Measurements from ENCODE around the gene MED13L. TPM values are rescaled to one million over a fixed set of nuclear protein-coding genes. Genes with fewer than 3 reads are reported as not detected.

The MED13L gene
- total RNA-seq, 1 experiment from 2014 or later, result 37.8 TPM

DNA sequence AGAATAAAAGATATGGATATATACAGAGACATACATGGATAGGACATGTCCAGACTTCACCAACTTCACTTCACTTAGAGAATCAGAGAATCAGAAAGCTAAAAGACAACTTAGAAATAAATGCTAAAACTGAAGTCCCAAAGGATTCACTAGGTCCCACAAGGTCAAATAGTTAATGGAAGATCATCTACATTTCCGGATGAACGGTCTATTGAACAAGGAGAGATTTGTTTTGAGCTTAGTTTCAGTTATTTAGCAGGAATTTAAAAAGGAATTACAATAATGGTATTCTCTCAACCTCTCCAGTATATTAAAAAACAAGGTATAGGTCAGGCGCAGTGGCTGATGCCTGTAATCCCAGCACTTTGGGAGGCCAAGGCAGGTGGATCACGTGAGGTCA lies 187.0 kb downstream of the MED13L start:
- DNase-seq (ENCODE audit: low spot score), result no peak

DNA sequence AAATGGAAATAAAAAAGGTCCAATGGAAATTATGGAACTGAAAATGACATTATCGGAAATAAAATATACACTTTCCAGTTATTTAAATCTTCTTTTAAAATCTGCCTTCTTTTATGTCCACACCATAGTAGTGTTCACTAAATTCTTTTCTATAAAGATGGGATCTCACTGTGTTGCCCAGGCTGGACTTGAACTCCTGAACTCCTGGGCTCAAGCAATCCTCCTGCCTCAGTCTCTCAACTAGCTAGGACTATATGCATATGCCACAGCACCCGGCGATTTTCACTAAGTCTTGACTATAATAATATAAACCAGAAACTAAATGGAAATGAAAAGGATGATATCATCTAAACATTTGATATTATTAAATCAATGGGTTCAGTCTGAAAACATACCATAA lies 188.4 kb downstream of the MED13L start:
- no peak for DNase-seq (ENCODE audit: low spot score)

- DNase-seq (ENCODE audit: low spot score), result no peak
These were observed 189.5 kb downstream of the MED13L start for GRCh38 chr12:116087962-116088361.

- DNase-seq (ENCODE audit: low spot score), result no peak
These were observed 190.1 kb downstream of the MED13L start for GRCh38 chr12:116087399-116087798.

DNA sequence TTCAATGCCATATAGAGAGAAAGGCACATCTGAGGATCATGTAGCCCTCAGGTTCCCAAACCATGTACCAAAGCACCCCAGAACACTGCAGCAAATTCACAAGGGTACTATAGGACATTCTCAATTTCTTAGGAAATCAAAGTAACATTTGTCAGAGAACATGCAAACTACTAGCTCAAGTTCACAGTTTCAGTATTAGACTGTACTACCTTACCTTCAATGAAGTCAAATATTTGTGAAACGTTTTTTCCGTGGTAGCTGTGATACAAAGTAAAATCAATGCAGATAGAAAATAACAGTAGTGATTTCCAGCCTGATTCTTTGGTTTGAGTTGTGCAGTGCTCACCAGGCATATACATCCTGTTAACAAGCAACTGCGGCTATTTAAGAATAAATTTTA lies 197.1 kb downstream of the MED13L start:
- DNase-seq (ENCODE audit: low spot score), result no peak

DNA sequence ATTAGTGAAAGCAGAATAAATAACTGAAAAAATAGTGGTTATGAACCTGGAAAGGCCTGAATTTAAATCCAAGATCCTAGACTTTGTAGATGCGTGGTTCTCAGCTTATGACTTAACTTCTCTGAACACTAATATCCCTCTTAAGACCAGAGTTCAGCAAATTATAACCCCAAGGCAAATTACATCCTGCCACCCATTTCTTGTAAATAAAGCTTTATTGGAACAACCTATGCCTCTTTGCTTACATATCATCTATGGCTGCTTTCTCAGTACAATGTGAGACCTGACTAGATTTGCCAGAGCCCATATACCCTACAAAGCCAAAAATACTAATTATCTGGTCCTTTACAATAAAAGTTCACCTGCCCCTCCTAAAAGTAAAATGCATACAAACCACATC lies 199.1 kb downstream of the MED13L start:
- DNase-seq (ENCODE audit: low spot score), result no peak

GRCh38 chr12:116077431-116077830 lies 200.1 kb downstream of the MED13L start:
- DNase-seq (ENCODE audit: low spot score), result no peak

GRCh38 chr12:116076399-116076798 lies 201.1 kb downstream of the MED13L start:
- no peak for DNase-seq (ENCODE audit: low spot score)

GRCh38 chr12:116074686-116075085 lies 202.8 kb downstream of the MED13L start:
- no peak for DNase-seq (ENCODE audit: low spot score)

DNA sequence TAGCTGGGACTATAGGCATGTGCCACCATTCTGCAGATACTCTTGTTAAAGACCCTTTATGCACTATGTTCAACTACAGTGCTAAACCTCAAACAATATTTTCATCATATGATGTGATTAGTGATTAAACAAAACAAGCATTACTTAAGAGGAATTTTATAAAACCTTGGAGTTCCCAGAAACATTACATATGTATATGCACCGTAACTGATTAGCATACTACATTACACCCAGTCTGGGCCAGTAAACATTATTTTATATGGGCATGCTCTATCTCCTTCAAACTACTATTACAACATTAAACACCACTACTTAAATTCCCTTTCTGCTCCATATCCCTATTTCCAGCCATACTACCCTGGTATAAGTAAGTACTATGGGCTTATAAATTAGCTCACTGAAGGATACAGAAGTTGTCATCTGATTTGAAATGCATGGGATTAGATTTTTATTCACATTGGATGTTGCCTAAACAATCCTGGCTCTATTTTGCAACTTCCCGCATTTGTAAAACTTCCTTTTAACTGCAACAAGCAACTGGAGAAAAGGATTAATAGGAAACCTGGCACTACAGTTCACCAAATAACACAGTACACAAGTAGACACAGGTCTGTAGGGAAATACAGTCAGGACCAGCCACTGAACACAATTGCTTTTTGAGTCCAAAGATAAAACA lies 205.8 kb downstream of the MED13L start:
- no peak for DNase-seq (ENCODE audit: low spot score)

DNA sequence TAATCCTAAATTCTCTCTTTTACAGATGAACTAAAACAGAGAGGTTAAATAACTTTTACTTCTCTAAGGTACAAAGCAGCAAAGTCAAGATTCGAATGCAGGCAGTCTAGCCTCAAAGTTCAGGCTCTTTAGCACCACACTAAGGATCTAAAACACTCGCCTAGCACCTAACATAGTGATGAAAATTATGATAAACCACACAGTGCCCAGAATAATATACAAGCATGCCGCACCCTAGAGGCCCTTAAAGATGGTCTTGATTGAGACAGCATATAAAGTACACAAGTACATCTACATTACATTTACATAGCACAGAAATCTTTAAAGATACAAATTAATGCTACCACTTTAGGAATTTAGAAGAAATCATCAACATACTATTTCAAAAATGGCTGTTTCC lies 207.0 kb downstream of the MED13L start:
- DNase-seq (ENCODE audit: low spot score), result no peak

GRCh38 chr12:116069943-116070342 lies 207.6 kb downstream of the MED13L start:
- no peak for DNase-seq (ENCODE audit: low spot score)

DNA sequence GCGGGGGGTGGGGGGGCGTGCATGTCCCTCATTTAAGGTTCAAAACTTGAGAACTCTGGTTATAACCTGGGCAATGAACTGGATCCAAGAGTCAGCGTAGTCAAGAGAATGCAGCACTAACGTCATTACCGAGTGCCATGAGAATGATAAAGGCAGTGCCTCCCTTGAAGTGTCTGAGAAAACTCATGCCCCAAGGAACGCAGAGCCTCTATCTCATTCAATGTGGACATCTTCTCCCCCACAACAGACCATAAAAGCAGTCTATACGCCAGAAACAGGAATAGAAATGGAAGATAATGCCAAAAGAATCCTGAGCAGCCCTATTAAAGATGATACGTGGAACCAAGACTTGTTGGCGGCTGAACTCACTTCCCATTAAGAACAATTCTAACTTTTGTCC lies 208.6 kb downstream of the MED13L start:
- DNase-seq (ENCODE audit: low spot score), result no peak

GRCh38 chr12:116068371-116068770 lies 209.1 kb downstream of the MED13L start:
- no peak for DNase-seq (ENCODE audit: low spot score)

DNA sequence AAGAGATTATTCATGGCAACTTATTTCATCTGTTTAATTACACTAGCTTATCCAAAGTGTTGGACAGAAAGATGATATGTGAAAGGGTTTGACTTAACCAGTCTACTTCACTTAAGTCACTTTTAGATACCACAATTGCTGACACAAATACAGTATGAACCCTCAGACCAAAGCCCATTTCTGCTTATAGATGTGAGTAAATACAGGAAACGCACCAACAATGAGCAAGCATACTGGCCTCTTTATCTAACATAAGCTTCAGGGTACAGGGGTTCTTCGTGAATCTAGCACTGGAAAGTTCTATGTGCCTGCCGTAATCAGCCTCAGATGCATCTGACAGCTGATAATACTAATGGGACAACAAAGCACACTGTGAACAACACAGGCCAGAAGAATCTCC lies 209.6 kb downstream of the MED13L start:
- DNase-seq (ENCODE audit: low spot score), result no peak

DNA sequence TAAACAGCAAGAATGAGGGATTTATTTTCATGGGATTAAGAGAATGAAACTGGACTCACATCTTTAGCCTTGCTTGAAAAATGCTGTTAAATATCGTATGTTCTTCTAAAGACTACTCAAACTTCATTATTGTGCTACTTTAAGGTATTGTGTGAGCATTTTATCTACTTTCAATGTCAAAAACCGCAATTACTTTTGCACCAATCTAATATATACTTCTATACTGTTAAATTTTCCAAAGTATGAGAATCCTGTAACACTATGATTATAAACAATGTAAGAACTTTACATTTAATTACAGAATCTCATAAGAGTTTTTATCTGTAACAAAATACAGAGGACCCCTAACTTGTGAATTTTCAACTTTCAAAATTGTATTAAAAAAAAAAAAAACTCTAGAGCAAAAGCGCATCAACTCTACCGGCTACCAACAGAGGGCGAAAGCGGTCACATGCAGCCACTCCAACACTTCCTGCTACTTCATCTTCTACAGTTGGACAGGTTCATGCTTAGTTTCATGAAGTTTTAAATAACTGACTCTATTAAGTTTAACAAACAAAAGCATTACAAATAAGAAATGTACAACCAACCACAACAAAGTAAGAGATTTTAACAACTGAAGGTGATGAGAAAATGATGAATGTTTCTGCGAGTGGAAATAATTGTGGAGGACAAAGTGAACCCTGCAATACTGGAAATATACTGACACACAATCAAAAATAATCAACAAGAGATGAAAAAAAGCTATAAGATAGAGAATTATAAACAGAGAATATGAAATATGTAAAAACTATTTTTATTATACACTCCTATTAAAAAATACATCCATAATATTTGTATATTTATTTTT lies 210.9 kb downstream of the MED13L start:
- DNase-seq (ENCODE audit: low spot score), result peak; percentile 52

DNA sequence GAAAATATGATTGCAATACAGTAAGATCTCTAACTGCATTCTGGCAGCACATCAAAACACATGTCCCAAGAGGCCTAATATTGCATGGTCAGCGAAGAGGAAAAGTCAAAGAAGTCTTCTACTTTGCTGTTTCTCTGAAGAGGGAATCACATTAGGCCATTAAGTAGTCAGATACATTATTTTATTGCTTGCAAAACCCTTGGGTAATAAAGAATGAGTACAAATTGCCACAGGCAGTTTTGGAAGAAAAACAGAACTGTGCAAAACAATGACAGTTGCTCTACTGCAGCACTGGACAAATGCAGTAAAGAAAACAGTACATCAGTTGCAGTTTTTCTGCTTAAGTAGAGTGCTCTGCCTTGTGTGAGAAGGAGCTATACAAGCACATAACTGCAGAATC lies 211.9 kb downstream of the MED13L start:
- no peak for DNase-seq (ENCODE audit: low spot score)

- no peak for DNase-seq (ENCODE audit: low spot score)
These were observed 213.0 kb downstream of the MED13L start for GRCh38 chr12:116064493-116064892.

DNA sequence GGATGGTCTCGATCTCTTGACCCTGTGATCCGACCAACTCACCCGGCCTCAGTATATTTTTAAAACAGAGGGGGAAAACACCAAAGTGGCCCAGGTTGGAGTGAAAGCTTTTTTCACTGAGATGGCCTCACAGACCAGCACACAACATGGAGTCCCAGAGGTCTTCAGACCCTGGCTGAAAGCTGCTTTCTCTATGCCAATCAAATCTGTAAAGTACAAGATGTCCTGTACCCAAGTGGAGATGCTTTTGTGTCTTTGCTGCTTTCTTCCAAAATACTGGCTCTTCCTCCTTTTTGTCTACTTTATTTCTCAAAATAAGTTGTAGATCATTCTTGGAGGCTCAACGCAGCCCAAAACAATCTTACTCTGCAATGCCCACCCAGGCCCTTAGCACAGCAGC lies 214.8 kb downstream of the MED13L start:
- no peak for DNase-seq (ENCODE audit: low spot score)

GRCh38 chr12:116060764-116061163 lies 216.7 kb downstream of the MED13L start:
- peak; percentile 5 for DNase-seq (ENCODE audit: low spot score)

DNA sequence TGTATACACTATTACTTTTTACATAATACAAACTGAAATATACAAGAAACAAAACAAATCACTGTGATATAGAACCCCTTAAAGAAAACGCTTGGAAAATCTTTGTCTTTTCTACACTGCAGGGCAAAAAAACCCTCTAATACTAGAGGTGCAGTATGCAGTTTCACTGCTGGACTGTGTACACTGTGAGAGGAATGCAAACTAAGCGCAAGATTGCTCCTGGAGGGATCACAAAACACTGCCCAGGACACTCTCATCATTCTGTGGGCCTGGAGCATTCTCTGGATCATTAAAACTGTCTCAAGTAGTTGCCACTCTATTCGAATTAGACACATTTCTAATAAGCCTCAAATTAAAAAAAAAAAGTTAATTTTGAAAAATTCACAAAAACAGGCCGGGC lies 217.6 kb downstream of the MED13L start:
- no peak for DNase-seq (ENCODE audit: low spot score)

GRCh38 chr12:116058574-116058973 lies 218.9 kb downstream of the MED13L start:
- no peak for DNase-seq (ENCODE audit: low spot score)

DNA sequence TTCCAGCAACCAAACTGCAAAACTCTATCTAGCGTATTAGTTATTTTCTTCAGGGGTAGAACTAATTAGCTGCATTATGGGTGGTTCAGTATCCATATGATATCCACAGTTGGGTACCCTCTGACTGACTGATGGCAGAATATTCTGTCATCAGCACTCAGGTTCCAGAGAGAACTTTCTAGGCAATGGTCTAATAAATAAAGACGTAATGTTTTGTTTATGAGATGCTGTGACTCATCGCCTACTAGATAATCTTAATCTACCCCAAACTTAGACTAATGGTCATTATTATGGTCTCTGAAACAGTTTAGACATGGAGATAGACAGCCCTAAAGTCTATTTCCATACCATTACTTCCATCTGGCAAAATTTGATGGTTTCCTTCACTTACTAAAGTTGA lies 220.1 kb downstream of the MED13L start:
- DNase-seq (ENCODE audit: low spot score), result no peak

Data from A172 (cell line).